K562 (cell line): Measurements from ENCODE around the gene SIGLEC11. TPM values are rescaled to one million over a fixed set of nuclear protein-coding genes. Genes with fewer than 3 reads are reported as not detected.
A peak's percentile ranks its signal among the peaks of the same experiment; 100 is the strongest.

Source experiments
- CBX8 ChIP-seq: fragments of 200-600 bp; sonication (generic); IDR thresholded peaks from 2 replicates; pipeline ENCODE4 v1.6.1; 2012; ENCODE audit warnings: borderline replicate concordance, mixed run types, low read depth, mild to moderate bottlenecking, moderate library complexity, mixed read lengths, low read length, control low read depth, inconsistent platforms; ENCODE audit not compliant: poor library complexity, severe bottlenecking; ENCODE audit errors: extremely low read depth
- ETV5 ChIP-seq: sonication (generic); formaldehyde crosslinking; IDR thresholded peaks from 2 replicates; pipeline ENCODE4 v1.4.0; 2020; ENCODE audit warnings: low read depth, mild to moderate bottlenecking, missing genetic modification reagents
- GABPB1 ChIP-seq: sonication (generic); formaldehyde crosslinking; IDR thresholded peaks from 2 replicates; pipeline ENCODE4 v1.8.0; 2022; ENCODE audit warnings: mild to moderate bottlenecking, missing genetic modification reagents
- HINFP ChIP-seq: fragments of 450-650 bp; conservative IDR thresholded peaks from 2 replicates; pipeline ENCODE4 v1.6.1; 2016; ENCODE audit warnings: missing genetic modification characterization, low read depth, mild to moderate bottlenecking, control low read depth, missing compliant biosample characterization
- KLF1 ChIP-seq: fragments of 450-650 bp; IDR thresholded peaks from 2 replicates; pipeline ENCODE4 v1.6.1; 2016; ENCODE audit warnings: missing genetic modification characterization, missing compliant biosample characterization
- SMARCB1 ChIP-seq: IDR thresholded peaks from 2 replicates; pipeline ENCODE4 v1.6.1; 2011; ENCODE audit warnings: improper control_type of control experiment, low read depth; ENCODE audit not compliant: insufficient read length
- SNAPC5 ChIP-seq: fragments of 250-450 bp; sonication (Bioruptor Pico); IDR thresholded peaks from 2 replicates; pipeline ENCODE4 v1.8.0; 2021; ENCODE audit warnings: moderate library complexity, mild to moderate bottlenecking, inconsistent platforms
- SRSF3 ChIP-seq: fragments of 200-400 bp; formaldehyde crosslinking; IDR thresholded peaks from 2 replicates; pipeline ENCODE4 v1.6.1; 2016; ENCODE audit warnings: mild to moderate bottlenecking, low read length, moderate library complexity; ENCODE audit not compliant: insufficient read depth
- TBL1XR1 ChIP-seq, 2 experiments: IDR thresholded peaks; 2 replicates each; pipeline ENCODE4 v1.6.1; 2012; ENCODE audit warnings: improper control_type of control experiment in 2 of 2, low read length in 2 of 2, mild to moderate bottlenecking in 1 of 2
- ZBTB1 ChIP-seq: sonication (generic); formaldehyde crosslinking; IDR thresholded peaks from 2 replicates; pipeline ENCODE4 v1.8.1; 2023; ENCODE audit warnings: missing genetic modification reagents, low read depth, mild to moderate bottlenecking, borderline replicate concordance
- ZBTB2 ChIP-seq: fragments of 450-650 bp; IDR thresholded peaks from 2 replicates; pipeline ENCODE4 v1.6.1; 2016; ENCODE audit warnings: antibody characterized with exemption
- ZBTB8A ChIP-seq: fragments of 450-650 bp; IDR thresholded peaks from 2 replicates; pipeline ENCODE4 v1.6.1; 2018; ENCODE audit warnings: mild to moderate bottlenecking, moderate library complexity; ENCODE audit not compliant: partially characterized antibody
- ZC3H11A ChIP-seq: IDR thresholded peaks from 2 replicates; pipeline ENCODE4 v1.6.1; 2012; ENCODE audit warnings: low read depth, low read length, improper control_type of control experiment
- ZNF143 ChIP-seq: sonication (generic); formaldehyde crosslinking; IDR thresholded peaks from 2 replicates; pipeline ENCODE4 v1.9.0; 2022; ENCODE audit warnings: mild to moderate bottlenecking, missing genetic modification reagents
- ZNF174 ChIP-seq: fragments of 250-450 bp; sonication (Bioruptor Pico); IDR thresholded peaks from 2 replicates; pipeline ENCODE4 v1.4.0; 2020; ENCODE audit warnings: mild to moderate bottlenecking
- ZNF212 ChIP-seq: fragments of 450-650 bp; formaldehyde crosslinking; IDR thresholded peaks from 2 replicates; pipeline ENCODE4 v1.4.0; 2020; ENCODE audit warnings: mild to moderate bottlenecking
- ZNF584 ChIP-seq: fragments of 200-800 bp; sonication (Bioruptor generic); IDR thresholded peaks from 2 replicates; pipeline ENCODE4 v1.6.1; 2016; ENCODE audit warnings: low read depth, mild to moderate bottlenecking, missing genetic modification characterization, missing compliant biosample characterization
- ZNF695 ChIP-seq: fragments of 450-650 bp; formaldehyde crosslinking; IDR thresholded peaks from 2 replicates; pipeline ENCODE4 v1.4.0; 2020; ENCODE audit warnings: mild to moderate bottlenecking, moderate library complexity
- ZSCAN29 ChIP-seq: fragments of 450-650 bp; IDR thresholded peaks from 2 replicates; pipeline ENCODE4 v1.6.1; 2017
- polyA plus RNA-seq, 8 experiments: library from polyadenylated mRNA; depleted of rRNA in 4 of 8; stranded (reverse) in 5 of 8; unstranded in 3 of 8; fragments of >200 nt; fragmentation: Nextera tagmentation in 2 of 8; fragmentation: Illumina TruSeq in 1 of 8; extraction: Ambion mirVana in 2 of 8; extraction: Trizol in 1 of 8; gene quantifications; 2 replicates each; pipeline versions ENCODE4 v1.2.1 to v1.2.3, GENCODE V29; 2011 to 2014; ENCODE audit warnings: inconsistent platforms in 1 of 8, missing spikeins in 1 of 8
- total RNA-seq, 7 experiments: library from RNA; depleted of rRNA in 6 of 7; stranded (reverse); fragments of >200 nt in 6 of 7; fragmentation: Illumina TruSeq in 2 of 7; extraction: Trizol in 2 of 7; gene quantifications; 2 replicates each; pipeline versions ENCODE4 v1.2.1 to v1.2.3, GENCODE V29; 2011 to 2021; ENCODE audit warnings: low replicate concordance in 1 of 7
- TF ChIP-seq, protein P1 (sequence below): fragments of 450-650 bp; IDR thresholded peaks from 2 replicates; pipeline ENCODE4 v1.7.1; 2018; ENCODE audit warnings: mild to moderate bottlenecking, low read depth; ENCODE audit not compliant: partially characterized antibody
- TF ChIP-seq, protein P2 (sequence below): fragments of 250-450 bp; sonication (Bioruptor Pico); IDR thresholded peaks from 2 replicates; pipeline ENCODE4 v1.4.0; 2020; ENCODE audit warnings: borderline replicate concordance

Gene SIGLEC11
- total and polyA plus RNA-seq, 9 of the 15 experiments (the other 6 are each of a cell fraction or from before 2014, with no cell fraction given): not detected

DNA sequence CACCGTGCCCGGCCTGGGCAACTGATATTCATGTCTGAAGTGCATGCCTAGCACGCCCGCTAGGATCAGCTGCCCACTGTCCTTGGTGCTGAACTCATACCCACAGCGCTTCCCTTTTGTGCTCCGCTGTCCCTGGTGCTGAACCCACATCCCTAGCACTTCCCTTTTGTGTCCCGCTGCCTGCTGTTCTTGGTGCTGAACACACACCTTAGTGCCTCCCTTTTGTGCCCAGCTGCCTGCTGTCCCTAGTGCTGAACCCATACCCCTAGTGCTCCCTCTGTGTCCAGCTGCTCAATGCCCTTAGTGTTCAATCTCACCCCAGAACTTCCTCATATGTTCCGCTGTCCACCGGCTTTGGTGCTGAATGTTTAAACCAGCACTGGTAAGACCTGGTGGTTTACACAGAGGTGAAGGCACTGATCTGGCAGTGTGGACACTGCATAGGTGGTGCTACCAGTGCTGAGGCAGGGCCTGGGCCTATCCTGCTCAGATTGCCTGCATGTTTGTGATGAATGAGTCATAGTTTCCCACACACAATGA, 26.3 kb upstream of the SIGLEC11 start (continued):
- TF ChIP-seq, protein P1, sequence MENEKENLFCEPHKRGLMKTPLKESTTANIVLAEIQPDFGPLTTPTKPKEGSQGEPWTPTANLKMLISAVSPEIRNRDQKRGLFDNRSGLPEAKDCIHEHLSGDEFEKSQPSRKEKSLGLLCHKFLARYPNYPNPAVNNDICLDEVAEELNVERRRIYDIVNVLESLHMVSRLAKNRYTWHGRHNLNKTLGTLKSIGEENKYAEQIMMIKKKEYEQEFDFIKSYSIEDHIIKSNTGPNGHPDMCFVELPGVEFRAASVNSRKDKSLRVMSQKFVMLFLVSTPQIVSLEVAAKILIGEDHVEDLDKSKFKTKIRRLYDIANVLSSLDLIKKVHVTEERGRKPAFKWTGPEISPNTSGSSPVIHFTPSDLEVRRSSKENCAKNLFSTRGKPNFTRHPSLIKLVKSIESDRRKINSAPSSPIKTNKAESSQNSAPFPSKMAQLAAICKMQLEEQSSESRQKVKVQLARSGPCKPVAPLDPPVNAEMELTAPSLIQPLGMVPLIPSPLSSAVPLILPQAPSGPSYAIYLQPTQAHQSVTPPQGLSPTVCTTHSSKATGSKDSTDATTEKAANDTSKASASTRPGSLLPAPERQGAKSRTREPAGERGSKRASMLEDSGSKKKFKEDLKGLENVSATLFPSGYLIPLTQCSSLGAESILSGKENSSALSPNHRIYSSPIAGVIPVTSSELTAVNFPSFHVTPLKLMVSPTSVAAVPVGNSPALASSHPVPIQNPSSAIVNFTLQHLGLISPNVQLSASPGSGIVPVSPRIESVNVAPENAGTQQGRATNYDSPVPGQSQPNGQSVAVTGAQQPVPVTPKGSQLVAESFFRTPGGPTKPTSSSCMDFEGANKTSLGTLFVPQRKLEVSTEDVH: peak; percentile 98
- TF ChIP-seq ZSCAN29 (no peak), ZNF212 (CRISPR knock-in tag) (peak; percentile 77; the same call in 1 of the 2 replicates), KLF1 (tag) (peak; percentile 48; the same call in 1 of the 2 replicates), ETV5 (CRISPR knock-in tag) (peak; percentile 100), SMARCB1 (peak; percentile 58), SRSF3 (no peak), ZBTB1 (CRISPR knock-in tag) (peak; percentile 98), ZNF584 (CRISPR knock-in tag) (peak; percentile 99), ZC3H11A (no peak), CBX8 (no peak), ZBTB8A (no peak), SNAPC5 (no peak), HINFP (peak; percentile 90), GABPB1 (CRISPR knock-in tag) (peak; percentile 97), ZBTB2 (peak; percentile 80), ZNF695 (CRISPR knock-in tag) (peak; percentile 75; the same call in 1 of the 2 replicates), TBL1XR1 (IDR thresholded peaks at IDR 0.05; ENCODE audit: low read length in 2 of 2) (no peak), ZNF174 (CRISPR knock-in tag) (no peak), ZNF143 (CRISPR knock-in tag) (peak; percentile 69)
- TF ChIP-seq, protein P2, sequence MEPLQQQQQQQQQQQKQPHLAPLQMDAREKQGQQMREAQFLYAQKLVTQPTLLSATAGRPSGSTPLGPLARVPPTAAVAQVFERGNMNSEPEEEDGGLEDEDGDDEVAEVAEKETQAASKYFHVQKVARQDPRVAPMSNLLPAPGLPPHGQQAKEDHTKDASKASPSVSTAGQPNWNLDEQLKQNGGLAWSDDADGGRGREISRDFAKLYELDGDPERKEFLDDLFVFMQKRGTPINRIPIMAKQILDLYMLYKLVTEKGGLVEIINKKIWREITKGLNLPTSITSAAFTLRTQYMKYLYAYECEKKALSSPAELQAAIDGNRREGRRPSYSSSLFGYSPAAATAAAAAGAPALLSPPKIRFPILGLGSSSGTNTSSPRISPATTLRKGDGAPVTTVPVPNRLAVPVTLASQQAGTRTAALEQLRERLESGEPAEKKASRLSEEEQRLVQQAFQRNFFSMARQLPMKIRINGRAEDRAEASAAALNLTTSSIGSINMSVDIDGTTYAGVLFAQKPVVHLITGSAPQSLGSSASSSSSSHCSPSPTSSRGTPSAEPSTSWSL (CRISPR knock-in tag): peak; percentile 95
